Activated naive CD8-positive, alpha-beta T cell treated with anti-CD3 and anti-CD28 coated beads, Interleukin-2, amount 10 ng/mL, durations not matched to agents 7 days and 5 days (primary cell): ENCODE data around the gene PDE1C. TPM values are rescaled to one million over a fixed set of nuclear protein-coding genes. Genes with fewer than 3 reads are reported as not detected.

Experiments
- ATAC-seq: fragments of 150-1000 bp; cut with Tn5 transposase; one replicate; pipeline ENCODE4 v1.10.0; 2021; ENCODE audit warnings: low read depth, moderate library complexity
- POLR2A ChIA-PET: fragments of 350-600 bp; sonication (Branson Sonifier 250); formaldehyde crosslinking; loops from one replicate; lab custom pipeline; 2021; ENCODE audit warnings: antibody characterized with exemption; lab: Charles Lee
- DNase-seq: peaks from one replicate; pipeline ENCODE4 v3.0.0; 2021
- H3K27ac Mint-ChIP-seq: one replicate; pipeline ENCODE4 v1.8.0; 2022; ENCODE audit warnings: mild to moderate bottlenecking, mixed read lengths
- H3K27me3 Mint-ChIP-seq: one replicate; pipeline ENCODE4 v1.8.0; 2022; ENCODE audit warnings: mild to moderate bottlenecking, moderate library complexity, mixed read lengths
- H3K36me3 Mint-ChIP-seq: one replicate; pipeline ENCODE4 v1.8.0; 2021; ENCODE audit warnings: mild to moderate bottlenecking, mixed read lengths
- H3K4me1 Mint-ChIP-seq: one replicate; pipeline ENCODE4 v1.8.0; 2021; ENCODE audit warnings: mixed read lengths
- H3K4me3 Mint-ChIP-seq: one replicate; pipeline ENCODE4 v1.8.0; 2022; ENCODE audit warnings: mild to moderate bottlenecking, moderate library complexity, mixed read lengths
- H3K9me3 Mint-ChIP-seq: one replicate; pipeline ENCODE4 v1.8.0; 2021; ENCODE audit warnings: mixed read lengths
- total RNA-seq, 2 experiments: library from RNA; stranded (reverse); gene quantifications; one replicate each; pipeline ENCODE4 v1.2.3, GENCODE V29; 2021

Gene PDE1C
- total RNA-seq, 2 experiments from 2014 or later, result not detected

DNA sequence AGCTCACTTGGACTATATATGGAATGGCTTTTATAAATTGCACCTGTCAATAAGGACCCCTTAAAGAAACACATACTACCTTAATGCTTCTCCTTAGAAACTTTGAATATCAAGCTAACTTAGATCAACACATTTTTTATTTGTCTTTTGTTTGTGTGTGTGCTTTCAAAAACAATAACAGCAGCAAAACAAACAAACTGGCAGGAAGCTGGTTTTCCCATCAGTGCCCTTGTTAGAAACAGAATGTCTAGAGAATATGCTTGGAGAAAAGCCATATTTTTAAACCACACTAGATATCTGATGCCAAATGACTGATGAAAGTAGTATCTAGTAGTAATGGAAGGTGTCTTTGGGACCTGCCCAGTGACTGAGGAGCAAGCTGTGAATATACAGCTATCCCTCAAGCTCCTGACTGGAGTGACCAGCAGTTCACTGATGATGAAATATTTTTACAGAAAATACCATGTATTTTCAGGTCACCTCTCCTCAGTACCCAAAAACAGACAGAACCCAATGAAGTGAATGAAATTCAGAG lies 1.0 kb downstream of the PDE1C start:
- Mint-ChIP-seq H3K27ac (no peak overlapping the region), H3K36me3 (no peaks in the 10 kb centered on the region), H3K9me3 (no peaks in the 10 kb centered on the region), H3K4me1 (no peaks in the 10 kb centered on the region), H3K27me3 (peaks cover 22% of the 10 kb centered on the region), H3K4me3 (no peak overlapping the region)
- DNase-seq, result no peak
- ATAC-seq, result no peak
- POLR2A ChIA-PET, result no interaction called here

DNA sequence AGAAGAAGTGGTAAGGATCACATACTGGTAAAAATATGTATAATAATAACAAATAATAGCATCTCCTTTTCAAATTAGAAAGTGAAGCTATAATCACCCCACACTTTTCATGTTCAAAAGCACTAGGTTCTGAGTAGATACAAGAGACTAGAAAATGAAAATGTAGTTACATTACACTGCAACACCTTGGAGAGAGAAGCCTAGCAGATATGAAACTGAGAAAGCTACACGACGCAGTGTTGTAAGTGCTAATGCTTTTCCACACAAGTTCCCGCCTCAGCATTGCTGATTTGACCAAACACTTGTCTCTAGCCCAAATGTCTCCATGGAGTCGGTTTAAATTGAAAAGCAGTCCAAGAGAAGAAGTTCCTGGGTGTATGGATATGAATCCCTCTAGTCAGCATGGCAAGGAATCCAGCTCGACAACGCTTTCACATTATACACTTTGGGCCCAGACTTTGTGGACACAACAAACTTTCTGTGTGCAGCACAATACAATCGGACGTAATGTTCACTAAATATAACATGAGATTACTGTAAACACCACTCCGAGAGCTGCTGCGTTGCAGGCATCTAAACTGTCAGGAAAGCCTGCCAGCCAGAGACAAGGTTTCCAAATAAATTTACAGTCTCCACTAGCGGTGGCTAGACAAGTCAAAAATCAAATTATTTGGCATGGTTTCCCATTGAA lies 1.7 kb downstream of the PDE1C start:
- Mint-ChIP-seq H3K4me1 (no peaks in the 10 kb centered on the region), H3K27me3 (peaks cover 22% of the 10 kb centered on the region), H3K9me3 (no peaks in the 10 kb centered on the region), H3K36me3 (no peaks in the 10 kb centered on the region), H3K4me3 (no peak overlapping the region), H3K27ac (no peak overlapping the region)
- ATAC-seq (no peak), DNase-seq (no peak)
- POLR2A ChIA-PET, result no interaction called here

DNA sequence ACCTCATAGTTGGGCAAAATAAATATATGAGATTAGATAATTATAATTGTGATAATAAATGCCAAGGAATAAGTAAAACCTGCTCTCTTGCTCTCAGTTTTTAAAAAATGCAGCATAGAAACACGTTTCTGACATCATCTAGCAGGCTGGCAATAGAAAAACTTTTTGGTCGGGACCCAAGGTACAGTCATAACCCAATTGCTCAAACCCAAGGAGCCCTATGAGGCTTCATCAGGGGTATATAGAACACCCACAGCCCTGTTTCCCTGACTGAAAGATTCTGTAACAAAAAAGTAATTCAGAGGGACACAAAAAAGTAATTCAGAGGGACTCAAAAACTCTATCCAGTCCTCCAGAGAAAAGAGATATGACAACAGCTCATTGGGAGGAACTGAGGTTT lies 3.8 kb downstream of the PDE1C start:
- Mint-ChIP-seq H3K36me3 (no peaks in the 10 kb centered on the region), H3K4me1 (no peaks in the 10 kb centered on the region), H3K4me3 (no peak overlapping the region), H3K9me3 (no peaks in the 10 kb centered on the region), H3K27ac (no peak overlapping the region), H3K27me3 (peaks cover 20% of the 10 kb centered on the region)
- POLR2A ChIA-PET, result no interaction called here
- DNase-seq (no peak), ATAC-seq (no peak)

DNA sequence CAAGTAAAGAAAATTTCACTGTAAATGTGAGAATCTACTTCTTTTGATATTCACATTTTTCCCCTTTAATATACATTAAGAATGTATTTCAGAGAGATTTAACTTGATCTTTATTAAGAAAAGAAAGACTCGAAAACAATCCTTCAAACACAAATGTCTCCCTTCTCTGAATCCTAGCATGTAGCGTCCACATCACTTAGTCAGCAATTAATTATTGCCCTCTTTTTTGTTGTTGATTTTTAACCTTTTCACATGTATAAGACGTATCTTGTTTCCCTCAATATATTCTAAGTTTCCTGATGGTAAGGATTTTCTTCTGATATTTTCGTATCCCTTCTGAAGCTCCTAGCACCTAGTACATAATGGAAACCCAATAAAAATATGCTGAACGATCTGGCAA lies 6.6 kb downstream of the PDE1C start:
- H3K27me3 Mint-ChIP-seq, result no peaks in the 10 kb centered on the region
- no peak overlapping the region for H3K4me3 Mint-ChIP-seq
- no peaks in the 10 kb centered on the region for H3K4me1 Mint-ChIP-seq
- no peaks in the 10 kb centered on the region for H3K36me3 Mint-ChIP-seq
- H3K9me3 Mint-ChIP-seq, result no peaks in the 10 kb centered on the region
- H3K27ac Mint-ChIP-seq, result no peak overlapping the region
- DNase-seq (no peak), ATAC-seq (no peak)
- POLR2A ChIA-PET, result no interaction called here

DNA sequence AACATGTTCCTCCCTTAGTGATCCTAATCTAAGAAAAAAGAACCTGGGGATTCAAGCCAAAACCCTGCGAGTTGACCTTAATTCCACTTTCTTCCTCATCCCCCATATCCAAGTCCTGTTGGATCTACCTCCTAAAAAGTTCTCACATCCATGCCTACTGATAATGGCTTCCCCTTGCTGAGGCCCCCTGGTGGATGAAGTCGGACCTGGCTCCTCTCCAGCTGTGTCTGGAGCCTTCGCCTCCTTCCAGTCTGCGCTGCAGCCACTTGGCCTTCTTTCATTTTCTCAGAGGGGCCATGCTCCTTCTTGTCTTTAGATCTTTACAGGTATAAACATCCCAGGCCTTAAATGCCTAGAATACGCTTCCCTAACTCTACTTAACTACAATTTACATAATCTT lies 8.1 kb downstream of the PDE1C start:
- Mint-ChIP-seq H3K4me1 (no peaks in the 10 kb centered on the region), H3K9me3 (no peaks in the 10 kb centered on the region), H3K27ac (no peak overlapping the region), H3K36me3 (no peaks in the 10 kb centered on the region), H3K27me3 (no peaks in the 10 kb centered on the region), H3K4me3 (no peak overlapping the region)
- ATAC-seq (no peak), DNase-seq (no peak)
- POLR2A ChIA-PET, result no interaction called here

DNA sequence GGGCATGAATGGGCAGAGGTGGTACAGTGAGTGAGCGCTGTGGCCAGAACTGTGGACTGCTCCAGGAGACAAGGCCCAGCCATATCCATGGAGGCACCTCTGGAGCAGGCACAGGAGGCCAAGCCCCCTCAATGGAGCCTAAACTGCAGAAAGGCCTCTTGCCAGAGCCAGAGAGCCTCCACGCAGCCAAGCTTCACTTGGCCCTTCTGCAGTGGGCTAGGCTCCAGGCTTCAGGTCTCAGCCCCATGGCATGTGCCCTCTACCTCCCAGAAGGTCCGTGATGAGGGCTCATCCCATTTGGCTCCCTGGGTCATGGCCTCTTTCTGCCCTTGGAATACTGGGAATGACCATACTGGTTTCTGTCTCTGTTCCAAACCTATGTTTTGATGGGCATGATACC lies 8.9 kb downstream of the PDE1C start:
- POLR2A ChIA-PET, result no interaction called here
- Mint-ChIP-seq H3K27ac (no peak overlapping the region), H3K9me3 (no peaks in the 10 kb centered on the region), H3K36me3 (no peaks in the 10 kb centered on the region), H3K4me3 (no peak overlapping the region), H3K27me3 (no peaks in the 10 kb centered on the region), H3K4me1 (no peaks in the 10 kb centered on the region)
- DNase-seq (no peak), ATAC-seq (no peak)

DNA sequence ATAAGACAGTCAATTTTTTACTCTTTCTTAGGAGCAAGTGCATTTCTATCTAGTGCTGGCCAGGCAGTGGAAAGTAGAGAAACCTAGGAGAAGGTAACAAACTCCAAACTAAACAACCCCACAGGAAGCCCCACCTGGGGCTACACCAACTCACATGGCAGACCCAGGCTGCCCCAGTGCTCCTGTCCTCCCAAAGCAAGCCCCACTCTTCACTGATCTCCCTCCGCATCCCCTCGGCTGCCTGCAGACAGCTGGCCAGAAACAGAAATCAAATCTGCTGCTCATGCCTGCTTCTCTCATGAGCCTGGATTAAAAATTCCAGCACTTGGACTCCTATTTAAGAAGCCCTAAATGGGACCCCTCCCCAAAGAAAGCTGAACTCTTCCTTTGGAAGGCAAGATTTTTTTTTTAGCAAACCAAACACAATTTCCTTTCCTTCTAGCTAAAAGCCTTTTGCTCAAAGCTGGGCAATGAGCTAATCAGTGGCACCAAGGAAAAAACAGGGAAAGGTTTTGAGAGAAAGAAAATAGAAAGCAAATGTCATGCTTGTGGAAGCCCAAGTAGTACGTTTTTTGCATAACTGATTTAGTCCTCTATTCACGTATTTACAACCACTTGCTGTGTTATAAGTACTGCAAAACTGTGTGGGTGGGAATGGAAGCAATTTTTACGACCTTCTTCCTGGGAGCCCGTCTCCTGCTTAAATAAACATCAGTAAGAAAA lies 10.8 kb downstream of the PDE1C start:
- Mint-ChIP-seq H3K27ac (no peak overlapping the region), H3K27me3 (no peaks in the 10 kb centered on the region), H3K36me3 (no peaks in the 10 kb centered on the region), H3K4me1 (no peaks in the 10 kb centered on the region), H3K9me3 (no peaks in the 10 kb centered on the region), H3K4me3 (no peak overlapping the region)
- POLR2A ChIA-PET, result no interaction called here
- ATAC-seq (no peak), DNase-seq (no peak)

DNA sequence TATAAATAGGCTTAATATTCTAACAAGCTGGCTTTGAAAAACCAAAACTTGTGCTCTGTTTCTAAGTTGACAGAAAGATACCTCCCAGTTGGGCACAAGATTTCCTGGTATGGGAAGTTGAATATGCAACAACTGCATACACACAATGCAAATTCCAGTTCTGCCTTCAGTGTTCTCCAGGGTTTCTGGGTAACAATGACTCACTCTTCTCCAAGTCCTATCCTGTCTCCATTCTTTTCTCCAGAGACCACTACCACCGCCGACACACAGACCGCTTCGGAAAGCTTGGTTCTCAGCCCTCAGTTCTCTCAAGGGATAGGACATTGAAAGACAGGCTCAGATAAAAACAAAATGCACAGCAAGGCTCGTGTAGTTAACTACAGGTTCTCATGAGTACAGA lies 12.2 kb downstream of the PDE1C start:
- no peaks in the 10 kb centered on the region for H3K9me3 Mint-ChIP-seq
- H3K36me3 Mint-ChIP-seq, result no peaks in the 10 kb centered on the region
- POLR2A ChIA-PET, result no interaction called here
- no peaks in the 10 kb centered on the region for H3K27me3 Mint-ChIP-seq
- H3K27ac Mint-ChIP-seq, result no peak overlapping the region
- DNase-seq (no peak), ATAC-seq (no peak)
- no peak overlapping the region for H3K4me3 Mint-ChIP-seq
- H3K4me1 Mint-ChIP-seq, result no peaks in the 10 kb centered on the region

DNA sequence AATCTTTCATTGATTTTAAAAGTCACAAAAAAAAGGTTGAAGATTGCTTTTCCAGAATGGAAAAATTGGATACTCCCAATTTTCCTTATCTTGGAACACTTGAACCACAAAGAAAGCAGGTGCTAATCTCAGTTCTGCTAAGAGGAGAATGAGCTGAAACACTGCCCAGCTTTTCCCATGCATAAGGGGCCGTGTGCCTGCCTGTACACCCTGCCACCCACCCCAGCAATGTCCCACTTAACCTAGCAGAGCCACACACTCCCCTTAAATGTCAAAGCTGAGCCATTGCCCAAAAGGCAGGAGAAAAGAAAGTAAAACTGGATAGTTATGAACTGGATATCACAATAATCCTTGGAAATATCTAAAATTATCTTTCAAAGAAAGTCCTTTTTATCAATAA lies 13.4 kb downstream of the PDE1C start:
- no peak overlapping the region for H3K4me3 Mint-ChIP-seq
- ATAC-seq (no peak), DNase-seq (no peak)
- no peaks in the 10 kb centered on the region for H3K4me1 Mint-ChIP-seq
- no peak overlapping the region for H3K27ac Mint-ChIP-seq
- no peaks in the 10 kb centered on the region for H3K27me3 Mint-ChIP-seq
- H3K36me3 Mint-ChIP-seq, result no peaks in the 10 kb centered on the region
- H3K9me3 Mint-ChIP-seq, result no peaks in the 10 kb centered on the region
- POLR2A ChIA-PET, result no interaction called here

DNA sequence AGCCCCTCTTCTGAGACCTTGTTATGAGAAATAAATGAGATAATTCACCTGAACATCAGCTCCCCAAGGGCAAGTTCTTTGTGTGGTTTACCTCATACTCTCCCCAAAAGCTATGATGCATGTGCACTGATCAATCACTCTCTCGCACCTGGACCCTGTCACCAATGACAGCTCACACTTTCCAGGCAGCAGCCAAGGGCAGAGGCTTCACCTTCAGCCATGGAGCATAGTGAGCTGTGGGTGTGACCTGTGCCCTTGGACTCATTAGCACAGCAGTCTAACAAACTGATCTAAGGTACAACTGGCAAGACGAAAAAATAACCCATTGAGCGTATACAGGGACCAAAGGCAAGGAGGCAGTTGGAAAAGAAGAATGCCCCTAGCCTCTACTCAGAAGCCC lies 17.0 kb downstream of the PDE1C start:
- Mint-ChIP-seq H3K27me3 (peaks cover 2% of the 10 kb centered on the region), H3K9me3 (no peaks in the 10 kb centered on the region), H3K27ac (no peak overlapping the region), H3K4me1 (no peaks in the 10 kb centered on the region), H3K36me3 (no peaks in the 10 kb centered on the region), H3K4me3 (no peak overlapping the region)
- DNase-seq (no peak), ATAC-seq (no peak)
- POLR2A ChIA-PET, result no interaction called here

DNA sequence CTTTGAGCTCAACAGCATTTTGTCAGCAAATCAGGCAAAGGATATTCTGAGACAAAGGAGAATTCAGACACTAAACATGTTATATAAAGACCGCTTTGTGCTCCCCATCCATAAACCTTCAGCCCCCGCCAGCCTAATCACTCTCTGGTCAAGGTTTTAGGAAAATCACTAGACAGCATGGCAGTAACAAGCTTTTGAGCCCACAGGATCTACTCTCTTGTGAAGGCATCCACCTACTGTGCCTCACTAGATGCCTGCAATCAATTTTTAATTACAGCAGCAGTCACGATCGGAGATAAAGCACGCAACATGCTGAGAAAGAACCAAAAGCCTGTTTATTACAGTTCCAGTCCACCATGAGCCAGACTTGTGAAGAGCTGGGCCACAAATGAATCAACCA lies 19.1 kb downstream of the PDE1C start:
- Mint-ChIP-seq H3K9me3 (no peaks in the 10 kb centered on the region), H3K4me3 (no peak overlapping the region), H3K27ac (no peak overlapping the region), H3K27me3 (peaks cover 2% of the 10 kb centered on the region), H3K4me1 (no peaks in the 10 kb centered on the region), H3K36me3 (no peaks in the 10 kb centered on the region)
- no peak for ATAC-seq
- POLR2A ChIA-PET, result no interaction called here
- DNase-seq, result no peak

DNA sequence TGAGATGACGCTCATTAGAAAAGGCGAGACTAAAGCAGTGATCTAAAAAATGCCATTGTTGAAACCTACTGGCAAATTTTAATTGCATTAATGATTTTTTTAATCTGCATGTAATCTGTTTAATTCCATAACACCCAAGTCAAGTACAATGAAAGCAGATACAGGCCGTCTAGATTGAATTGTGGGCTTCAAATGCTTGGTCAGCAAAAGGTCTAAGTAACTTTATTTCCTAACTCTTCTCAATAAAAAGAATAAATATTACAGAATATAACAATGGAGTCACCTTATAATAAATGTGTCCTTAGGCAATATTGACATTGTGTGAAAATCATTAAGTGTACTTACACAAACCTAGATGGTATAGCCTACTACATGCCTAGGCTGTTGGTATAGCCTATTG lies 20.6 kb downstream of the PDE1C start:
- Mint-ChIP-seq H3K4me1 (no peaks in the 10 kb centered on the region), H3K27ac (no peak overlapping the region), H3K27me3 (peaks cover 2% of the 10 kb centered on the region), H3K9me3 (no peaks in the 10 kb centered on the region), H3K36me3 (no peaks in the 10 kb centered on the region), H3K4me3 (no peak overlapping the region)
- DNase-seq (no peak), ATAC-seq (no peak)
- POLR2A ChIA-PET, result no interaction called here

DNA sequence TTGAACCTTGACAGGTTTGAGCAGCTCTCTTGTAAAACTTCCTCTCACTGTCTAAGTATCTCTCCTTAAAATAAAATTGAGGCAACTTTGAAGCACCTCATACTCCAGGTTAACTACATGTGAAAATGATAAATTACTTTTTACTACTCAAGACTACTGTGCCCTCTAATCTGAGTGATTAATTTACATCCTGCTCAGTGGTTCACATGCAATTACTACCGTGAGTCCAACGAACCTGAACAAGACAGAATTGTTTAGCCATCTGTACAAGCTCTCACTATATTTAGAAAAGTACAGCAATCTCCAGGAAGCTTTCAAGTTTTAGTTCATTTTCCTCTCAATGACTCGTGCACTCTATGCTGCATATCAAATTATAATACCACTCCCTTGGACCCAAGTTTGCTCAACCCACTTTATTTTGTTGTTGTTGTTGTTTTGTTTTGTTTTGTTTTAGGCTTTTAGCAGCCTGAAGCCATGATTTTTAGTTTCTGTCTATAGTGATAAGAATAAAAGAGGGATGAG lies 21.2 kb downstream of the PDE1C start:
- POLR2A ChIA-PET, result no interaction called here
- H3K4me1 Mint-ChIP-seq, result no peaks in the 10 kb centered on the region
- H3K27ac Mint-ChIP-seq, result no peak overlapping the region
- no peak overlapping the region for H3K4me3 Mint-ChIP-seq
- ATAC-seq (no peak), DNase-seq (no peak)
- H3K27me3 Mint-ChIP-seq, result peaks cover 2% of the 10 kb centered on the region
- no peaks in the 10 kb centered on the region for H3K9me3 Mint-ChIP-seq
- no peaks in the 10 kb centered on the region for H3K36me3 Mint-ChIP-seq

DNA sequence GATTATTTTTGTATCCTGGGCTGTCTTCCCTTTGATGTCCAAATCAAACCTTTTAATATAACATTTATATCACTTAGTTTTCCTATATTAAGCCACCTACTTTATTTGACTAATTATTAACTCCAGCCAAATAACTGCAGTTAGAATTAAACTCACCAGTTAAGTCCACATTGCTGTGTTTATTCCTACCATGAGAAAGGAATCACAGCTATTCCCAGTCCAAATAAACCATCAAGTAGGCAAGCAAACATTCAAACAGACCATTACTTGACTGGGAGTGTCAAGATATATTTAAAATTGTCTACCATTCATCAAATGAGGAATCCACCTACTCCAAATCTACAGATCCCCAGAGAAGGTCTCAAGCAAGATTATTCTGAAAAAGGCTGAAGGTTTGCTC lies 22.4 kb downstream of the PDE1C start:
- Mint-ChIP-seq H3K27ac (no peak overlapping the region), H3K36me3 (no peaks in the 10 kb centered on the region), H3K4me3 (no peak overlapping the region), H3K4me1 (no peaks in the 10 kb centered on the region), H3K27me3 (peaks cover 2% of the 10 kb centered on the region), H3K9me3 (no peaks in the 10 kb centered on the region)
- ATAC-seq (no peak), DNase-seq (no peak)
- POLR2A ChIA-PET, result no interaction called here
